GM10266 (cell line): ENCODE results near the gene ERO1B.

Experiments used
- DNase-seq: peaks from one replicate; pipeline ENCODE4 v3.0.0; 2012; ENCODE audit errors: extremely low spot score
- CTCF ChIP-seq: IDR thresholded peaks from 2 replicates; pipeline ENCODE4 v1.5.1; 2012; ENCODE audit warnings: mild to moderate bottlenecking, low read depth; ENCODE audit not compliant: control insufficient read depth, insufficient read depth; ENCODE audit errors: missing control alignments

The ERO1B gene

GRCh38 chr1:236209185-236209584, 72.6 kb downstream of the ERO1B start:
- DNase-seq: no peak
- TF ChIP-seq CTCF: no peak

- no peak for DNase-seq
- no peak for TF ChIP-seq CTCF
These were observed 74.2 kb downstream of the ERO1B start for GRCh38 chr1:236207569-236207968.

GRCh38 chr1:236207121-236207520, 74.6 kb downstream of the ERO1B start:
- no peak for DNase-seq
- TF ChIP-seq CTCF: no peak

GRCh38 chr1:236206548-236206947, 75.2 kb downstream of the ERO1B start:
- no peak for TF ChIP-seq CTCF
- no peak for DNase-seq

GRCh38 chr1:236204656-236205055, 77.1 kb downstream of the ERO1B start:
- TF ChIP-seq CTCF: no peak
- no peak for DNase-seq

GRCh38 chr1:236204039-236204438, 77.7 kb downstream of the ERO1B start:
- no peak for TF ChIP-seq CTCF
- no peak for DNase-seq

- DNase-seq: no peak
- TF ChIP-seq CTCF: no peak
These were observed 80.0 kb downstream of the ERO1B start for GRCh38 chr1:236201786-236202185.
